GM19372 (cell line): ENCODE measurements around the gene SLX9.

Experiments used
- ATAC-seq: cut with Tn5 transposase; IDR thresholded peaks from one replicate; pipeline ENCODE4 v1.9.1; 2021; ENCODE audit warnings: mild to moderate bottlenecking, low read depth, moderate library complexity; ENCODE audit not compliant: unreplicated experiment

SLX9 gene, protein sequence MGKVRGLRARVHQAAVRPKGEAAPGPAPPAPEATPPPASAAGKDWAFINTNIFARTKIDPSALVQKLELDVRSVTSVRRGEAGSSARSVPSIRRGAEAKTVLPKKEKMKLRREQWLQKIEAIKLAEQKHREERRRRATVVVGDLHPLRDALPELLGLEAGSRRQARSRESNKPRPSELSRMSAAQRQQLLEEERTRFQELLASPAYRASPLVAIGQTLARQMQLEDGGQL

DNA sequence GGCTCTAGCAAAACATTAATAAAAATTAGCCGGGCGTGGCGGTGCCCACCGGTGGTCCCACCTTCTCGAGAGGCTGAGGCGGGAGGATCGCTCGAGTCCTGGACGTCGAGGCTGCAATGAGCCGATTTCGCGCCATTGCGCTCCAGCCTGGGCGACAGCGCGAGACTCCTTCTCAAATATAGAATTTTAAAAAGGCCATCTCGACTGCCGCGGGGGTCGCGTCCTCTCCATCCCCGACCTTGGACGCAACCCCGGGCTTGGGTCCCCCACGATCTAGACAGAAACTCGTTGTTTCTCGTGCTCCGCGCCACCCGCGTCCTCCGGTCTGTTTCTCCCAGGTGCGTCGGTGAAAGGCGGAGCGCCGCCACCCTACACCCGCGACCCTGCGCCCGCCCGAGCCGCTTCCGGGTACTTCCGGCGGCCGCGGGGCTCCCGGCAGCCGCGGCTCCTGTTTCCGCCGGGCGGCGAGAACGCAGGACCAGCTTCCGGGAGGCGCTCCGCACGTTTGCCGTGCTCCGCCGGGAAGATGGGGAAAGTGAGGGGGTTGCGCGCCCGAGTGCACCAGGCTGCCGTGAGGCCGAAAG is at the start of gene SLX9:
TSS of gene SLX9 (plus strand) at position 498 of the 584 bp plus-strand sequence. CDS start at position 527, 29 bp downstream.
- peak; percentile 77 for ATAC-seq

GRCh38 chr21:44890338-44890931 is 49.4 kb upstream of the SLX9 start:
- ATAC-seq, result no peak

DNA sequence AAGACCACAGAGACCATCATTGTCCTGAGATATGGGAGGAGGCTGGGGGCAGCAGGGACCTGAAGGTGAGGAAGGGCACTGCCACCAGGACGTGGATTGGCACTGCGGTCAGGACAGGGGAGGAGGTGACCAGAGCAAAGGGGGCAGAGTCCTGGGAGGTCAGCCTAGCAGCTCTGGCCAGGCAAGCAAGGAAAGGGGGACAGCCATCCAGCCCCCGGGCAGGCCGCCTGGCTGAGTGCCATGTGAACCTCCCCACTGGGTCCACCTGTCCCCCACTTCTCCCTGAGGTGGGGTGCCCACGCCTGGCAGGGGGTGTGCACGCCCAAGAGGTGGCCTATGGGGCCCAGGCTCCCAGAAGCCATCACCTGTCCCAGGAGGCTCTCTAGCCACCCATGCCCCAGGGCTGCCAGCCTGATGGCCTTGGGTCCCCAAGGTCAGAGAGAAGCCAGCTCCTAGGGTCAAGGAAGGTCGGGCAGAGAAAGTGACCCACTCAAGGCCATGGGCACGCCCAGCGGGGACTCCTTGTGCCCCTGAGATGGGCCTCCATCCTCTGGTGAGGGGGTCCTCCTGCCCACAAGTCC is 48.8 kb upstream of the SLX9 start:
- ATAC-seq, result no peak

DNA sequence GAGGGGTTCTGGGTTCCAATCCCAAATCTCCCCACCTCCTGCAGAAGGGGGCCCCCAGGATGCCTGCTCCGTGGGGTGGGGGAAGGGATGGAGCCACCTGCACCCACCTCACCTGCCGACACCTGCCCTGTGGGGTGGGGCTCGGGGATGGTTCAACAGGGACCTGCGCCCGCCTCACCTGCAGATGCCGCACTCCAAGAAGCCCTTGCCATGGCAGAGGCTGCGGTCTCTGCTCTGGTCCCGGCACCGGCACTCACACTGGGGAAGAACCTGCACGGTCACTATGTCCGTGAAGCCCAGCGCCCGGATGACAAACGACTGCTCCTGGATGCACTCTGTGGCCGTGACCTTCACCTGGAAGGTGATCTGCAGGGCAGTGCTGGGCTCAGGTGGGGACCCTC is 48.2 kb upstream of the SLX9 start:
- no peak for ATAC-seq

- no peak for ATAC-seq
These were observed 47.7 kb upstream of the SLX9 start for GRCh38 chr21:44892095-44892494.

GRCh38 chr21:44892536-44893277 is 47.1 kb upstream of the SLX9 start:
- no peak for ATAC-seq

- ATAC-seq, result no peak
These were observed 46.6 kb upstream of the SLX9 start for GRCh38 chr21:44893278-44893556.

DNA sequence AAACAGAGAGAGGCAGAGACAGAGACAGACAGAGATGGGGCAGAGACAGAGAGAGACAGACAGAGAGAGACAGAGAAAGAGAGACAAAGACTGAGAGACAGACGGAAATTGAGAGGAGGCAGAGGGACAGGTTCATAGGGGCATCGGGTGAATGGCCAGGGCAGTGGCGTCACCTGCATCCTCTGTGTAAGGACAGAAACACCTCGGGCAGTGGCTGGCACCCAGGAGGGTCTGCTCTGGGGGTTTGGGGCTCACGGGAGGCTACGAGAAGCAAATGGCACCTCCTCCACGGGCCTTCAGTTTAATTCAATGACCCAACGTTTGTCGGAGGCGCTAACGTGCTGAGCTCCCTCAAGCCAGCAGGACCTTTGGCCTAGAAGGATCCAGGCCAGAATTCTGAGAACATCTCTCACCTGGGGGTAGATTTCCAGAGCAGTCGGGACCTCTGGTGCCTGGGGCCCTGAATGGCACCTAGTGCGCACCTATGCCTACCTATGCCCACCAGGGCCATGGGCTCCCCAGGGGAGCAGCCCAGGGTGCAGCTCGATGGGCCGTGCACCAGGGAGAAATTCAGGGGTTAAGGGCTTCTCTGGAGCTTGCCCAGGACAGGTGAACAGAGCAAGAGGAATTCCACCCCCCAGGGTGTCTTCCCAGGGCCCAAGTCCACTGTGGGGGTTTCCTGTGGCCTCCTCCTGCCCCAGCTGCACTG is 45.7 kb upstream of the SLX9 start:
- ATAC-seq, result no peak

GRCh38 chr21:44894687-44895302 is 45.0 kb upstream of the SLX9 start:
- ATAC-seq, result no peak

- ATAC-seq, result no peak
These were observed 44.0 kb upstream of the SLX9 start for GRCh38 chr21:44895859-44896258.

- ATAC-seq, result no peak
These were observed 43.1 kb upstream of the SLX9 start for GRCh38 chr21:44896561-44897286.

DNA sequence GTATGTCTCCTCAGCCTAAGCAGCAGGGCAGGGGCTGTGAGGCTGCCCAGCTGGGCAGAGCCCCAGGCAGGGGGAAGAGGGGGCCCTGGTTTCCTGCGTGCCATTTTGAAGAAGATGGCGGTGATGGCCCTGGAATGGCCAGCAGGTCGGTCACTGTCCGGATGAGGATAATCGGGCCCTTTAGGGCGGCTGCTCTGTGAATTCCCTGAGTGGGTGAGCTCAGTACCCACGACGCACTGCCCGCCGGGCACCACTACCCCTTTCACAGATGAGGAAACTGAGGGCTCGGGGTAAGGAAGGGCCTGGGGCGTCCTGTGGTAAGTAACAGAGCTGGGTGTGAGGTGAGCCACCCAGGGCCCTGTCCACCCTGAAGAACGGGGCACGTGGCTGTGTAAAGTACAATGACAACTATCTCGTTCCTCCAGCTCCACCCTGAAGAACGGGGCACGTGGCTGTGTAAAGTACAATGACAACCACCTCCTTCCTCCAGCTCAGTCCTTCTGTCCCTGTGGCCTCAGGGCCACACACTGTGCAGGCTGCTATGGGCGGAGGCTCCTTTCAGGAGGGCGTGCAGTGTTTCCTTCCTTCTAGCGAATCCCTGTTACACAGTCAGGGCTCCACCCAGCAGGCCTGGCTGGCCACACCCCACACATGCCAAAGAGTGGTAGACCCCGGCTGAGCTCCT is 42.4 kb upstream of the SLX9 start:
- ATAC-seq, result no peak

DNA sequence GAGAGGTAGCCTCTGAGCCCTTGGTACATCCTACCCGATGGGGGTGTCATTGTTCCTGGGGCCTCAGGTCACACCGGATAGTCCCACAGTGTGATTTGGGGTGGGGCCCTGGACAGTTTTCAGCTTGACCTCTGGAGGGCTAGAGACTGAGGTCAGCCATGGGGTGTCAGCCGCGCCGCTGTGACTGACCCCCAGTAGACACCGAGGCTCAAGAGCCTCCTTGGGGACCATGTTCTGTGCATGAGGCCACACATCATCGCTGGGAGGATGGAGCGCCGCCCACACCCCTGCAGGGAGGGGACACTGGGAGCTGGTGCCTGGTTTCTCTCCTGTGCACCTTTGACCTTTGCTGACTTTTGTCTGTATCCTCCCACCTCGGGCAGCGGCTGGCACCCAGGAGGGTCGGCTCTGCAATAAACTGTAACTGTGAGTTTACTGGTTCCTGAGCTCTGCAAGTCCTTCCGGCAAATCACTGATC is 41.8 kb upstream of the SLX9 start:
- no peak for ATAC-seq

DNA sequence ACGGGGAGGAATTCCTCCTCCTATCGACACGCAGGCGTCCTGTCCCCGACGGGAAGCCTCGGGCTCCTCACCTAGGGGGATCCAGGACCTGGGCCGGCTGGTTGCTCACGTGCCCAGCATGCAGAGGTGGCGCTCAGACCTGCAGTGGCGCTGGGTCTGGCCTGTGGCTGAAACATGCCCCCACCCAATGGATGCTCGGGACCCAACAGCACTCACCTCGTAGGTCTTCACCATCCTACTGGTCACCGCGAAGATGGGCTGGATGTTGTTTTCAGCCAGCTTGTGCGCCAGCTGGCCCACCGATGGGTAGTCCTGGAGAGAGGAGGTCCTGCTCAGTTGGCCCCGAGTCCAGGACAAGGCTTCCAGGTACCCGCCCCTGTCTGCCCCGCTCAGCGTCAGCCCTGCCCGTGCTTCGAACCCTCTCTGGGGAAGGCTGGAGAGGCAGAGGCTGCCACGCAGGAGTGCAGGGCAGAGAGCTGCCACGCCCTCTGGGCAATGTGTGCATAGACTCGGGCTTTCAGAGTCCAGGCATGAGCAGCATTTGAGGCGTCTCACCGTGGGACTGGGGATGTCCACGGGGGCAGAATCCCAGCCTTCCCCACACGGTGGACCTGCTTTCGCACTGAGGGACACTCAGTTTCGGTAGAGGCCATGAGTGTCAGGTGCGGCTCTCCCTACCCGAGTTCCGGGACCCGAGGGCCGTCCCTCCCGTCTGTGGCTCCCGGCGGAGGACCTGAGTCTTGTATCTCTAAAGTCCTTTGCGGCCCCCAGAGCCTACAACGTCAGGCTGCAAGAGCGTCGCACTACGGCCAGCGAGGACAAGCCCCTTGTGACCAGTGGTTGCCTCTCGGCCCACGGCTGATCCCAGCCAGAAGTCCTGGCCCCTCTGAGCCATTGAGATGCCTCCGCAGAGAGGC is 40.7 kb upstream of the SLX9 start:
- no peak for ATAC-seq

GRCh38 chr21:44899768-44900558 is 39.9 kb upstream of the SLX9 start:
- ATAC-seq, result no peak

GRCh38 chr21:44900559-44901251 is 39.1 kb upstream of the SLX9 start:
- no peak for ATAC-seq
